A549 (cell line): ENCODE data around the gene ZBTB16. TPM values are rescaled to one million over a fixed set of nuclear protein-coding genes. Genes with fewer than 3 reads are reported as not detected.

Source experiments
- ATAC-seq, 2 experiments: fragments of 200-7000 bp in 1 of 2; fragments of >200 bp in 1 of 2; cut with Nextera tagmentation in 1 of 2; cut with Tn5 transposase in 1 of 2; 3 replicates each; pipeline versions ENCODE4 v1.8.0 to v1.9.1; 2018 to 2020; ENCODE audit warnings: mild to moderate bottlenecking in 1 of 2, moderate library complexity in 1 of 2
- CTCF ChIA-PET: fragments of 300-600 bp; sonication (Branson Sonifier 250); formaldehyde crosslinking; extraction: SDS; loops from one replicate; lab custom pipeline; 2021; ENCODE audit warnings: antibody characterized with exemption, inconsistent platforms; lab: Yijun Ruan, JAX
- POLR2A ChIA-PET: fragments of 350-600 bp; formaldehyde crosslinking; extraction: SDS; loops from one replicate; lab custom pipeline; 2021; ENCODE audit warnings: antibody characterized with exemption, inconsistent platforms; lab: Yijun Ruan, JAX
- DNase-seq, 2 experiments: peaks; one replicate each; pipeline versions ENCODE4 v3.0.0 to v3.0.0-alpha.2; 2011 to 2016; ENCODE audit warnings: low read depth in 1 of 2, low spot score in 1 of 2
- FAIRE-seq: peaks from 2 replicates; lab custom pipeline; 2011; peaks lifted over from hg19 to GRCh38; lab: Jason Lieb, UNC
- H3K27ac ChIP-seq, 2 experiments: fragments of >200 bp; sonication (Bioruptor Twin); formaldehyde crosslinking; 3 replicates each; pipeline ENCODE4 v1.5.1; 2016 to 2017
- H3K4me1 ChIP-seq: fragments of >200 bp; sonication (Bioruptor Twin); formaldehyde crosslinking; 3 replicates; pipeline ENCODE4 v1.6.1; 2016
- H3K4me2 ChIP-seq: fragments of >200 bp; sonication (Bioruptor Twin); formaldehyde crosslinking; 3 replicates; pipeline ENCODE4 v1.6.1; 2016
- H3K4me3 ChIP-seq: fragments of >200 bp; sonication (Bioruptor Twin); formaldehyde crosslinking; 3 replicates; pipeline ENCODE4 v1.5.1; 2016
- H3K9me3 ChIP-seq: fragments of >200 bp; sonication (Bioruptor Twin); formaldehyde crosslinking; 3 replicates; pipeline ENCODE4 v1.6.1; 2016
- BHLHE40 ChIP-seq: IDR thresholded peaks from 2 replicates; pipeline ENCODE4 v1.6.1; 2012; ENCODE audit warnings: low read depth, low read length, inconsistent platforms
- CHD2 ChIP-seq: fragments of 150-350 bp; IDR thresholded peaks from 2 replicates; pipeline ENCODE4 v1.6.1; 2014; ENCODE audit warnings: low read length; ENCODE audit not compliant: partially characterized antibody
- CTCF ChIP-seq: fragments of >200 bp; sonication (Bioruptor Twin); formaldehyde crosslinking; IDR thresholded peaks from 3 replicates; pipeline ENCODE4 v1.5.1; 2016
- ESRRA ChIP-seq: fragments of 150-350 bp; IDR thresholded peaks from 2 replicates; pipeline ENCODE4 v1.6.1; 2014; ENCODE audit warnings: mild to moderate bottlenecking, low read length, borderline replicate concordance
- FOSB ChIP-seq: fragments of 250-450 bp; sonication (Bioruptor Pico); IDR thresholded peaks from 2 replicates; pipeline ENCODE4 v1.5.0; 2020; ENCODE audit warnings: mild to moderate bottlenecking, moderate library complexity
- FOSL2 ChIP-seq, 2 experiments: fragments of 450-650 bp in 1 of 2; fragments of >200 bp in 1 of 2; sonication (Bioruptor Twin) in 1 of 2; formaldehyde crosslinking; IDR thresholded peaks; 2 replicates each; pipeline versions ENCODE4 v1.5.0 to v1.6.1; 2016 to 2020; ENCODE audit warnings: mild to moderate bottlenecking in 1 of 2, moderate library complexity in 1 of 2
- HEYL ChIP-seq: fragments of 250-450 bp; sonication (Bioruptor Pico); IDR thresholded peaks from 2 replicates; pipeline ENCODE4 v1.8.0; 2021; ENCODE audit warnings: mild to moderate bottlenecking, moderate library complexity
- HOXB13 ChIP-seq: fragments of 250-450 bp; sonication (Bioruptor Pico); IDR thresholded peaks from 2 replicates; pipeline ENCODE4 v1.5.0; 2020; ENCODE audit warnings: low read depth, mild to moderate bottlenecking, moderate library complexity
- HOXB5 ChIP-seq: fragments of 250-450 bp; sonication (Bioruptor Pico); IDR thresholded peaks from 2 replicates; pipeline ENCODE4 v1.5.0; 2020; ENCODE audit warnings: mild to moderate bottlenecking, moderate library complexity
- JUN ChIP-seq, 2 experiments: fragments of >200 bp; sonication (Bioruptor Twin); formaldehyde crosslinking; IDR thresholded peaks; 2 replicates in 1 of 2; 3 replicates in 1 of 2; pipeline ENCODE4 v1.6.1; 2016 to 2017
- KDM5A ChIP-seq: fragments of 200-600 bp; sonication (generic); IDR thresholded peaks from 2 replicates; pipeline ENCODE4 v1.6.1; 2016; ENCODE audit warnings: antibody characterized with exemption, mild to moderate bottlenecking
- POLR2A ChIP-seq: IDR thresholded peaks from 2 replicates; pipeline ENCODE4 v1.6.1; 2012; ENCODE audit warnings: mild to moderate bottlenecking, low read length
- POLR2AphosphoS2 ChIP-seq: conservative IDR thresholded peaks from 2 replicates; pipeline ENCODE4 v1.6.1; 2012; ENCODE audit warnings: low read length, improper control_type of control experiment, inconsistent platforms
- RAD21 ChIP-seq, 2 experiments: fragments of >200 bp in 1 of 2; sonication (Bioruptor Twin) in 1 of 2; formaldehyde crosslinking in 1 of 2; IDR thresholded peaks in 1 of 2; conservative IDR thresholded peaks in 1 of 2; 2 replicates in 1 of 2; 3 replicates in 1 of 2; pipeline ENCODE4 v1.6.1; 2012 to 2018; ENCODE audit warnings: inconsistent platforms in 1 of 2
- RARB ChIP-seq: fragments of 250-450 bp; sonication (Bioruptor Pico); IDR thresholded peaks from 2 replicates; pipeline ENCODE4 v1.8.0; 2021; ENCODE audit warnings: mild to moderate bottlenecking, moderate library complexity
- RCOR1 ChIP-seq: fragments of 150-350 bp; IDR thresholded peaks from 2 replicates; pipeline ENCODE4 v1.6.1; 2014; ENCODE audit warnings: antibody characterized with exemption, low read length, low read depth
- REST ChIP-seq: fragments of 200-600 bp; sonication (generic); IDR thresholded peaks from 2 replicates; pipeline ENCODE4 v1.6.1; 2016; ENCODE audit warnings: antibody characterized with exemption, mild to moderate bottlenecking, moderate library complexity
- RFX5 ChIP-seq: fragments of 450-650 bp; IDR thresholded peaks from 2 replicates; pipeline ENCODE4 v1.7.1; 2014; ENCODE audit warnings: antibody characterized with exemption, mild to moderate bottlenecking, moderate library complexity
- SMC3 ChIP-seq: fragments of >200 bp; sonication (Bioruptor Twin); formaldehyde crosslinking; IDR thresholded peaks from 3 replicates; pipeline ENCODE4 v1.6.1; 2018; ENCODE audit warnings: inconsistent platforms
- ZC3H11A ChIP-seq: fragments of 450-650 bp; IDR thresholded peaks from 2 replicates; pipeline ENCODE4 v1.6.1; 2014; ENCODE audit warnings: antibody characterized with exemption, mild to moderate bottlenecking
- WGBS: methylation state at CpG from one replicate; pipeline ENCODE4 v1.1.6; 2017; ENCODE audit errors: missing lambda C conversion rate; 5-methylcytosine and 5-hydroxymethylcytosine counted together
- polyA plus RNA-seq, 4 experiments: library from polyadenylated mRNA; depleted of rRNA in 3 of 4; stranded (reverse); fragments of >200 nt; fragmentation: RNase III in 1 of 4; extraction: RNeasy Plus Mini Kit Qiagen cat#74134 plus additional on column Dnase treatment in 1 of 4; gene quantifications; 2 replicates in 3 of 4; 3 replicates in 1 of 4; pipeline ENCODE4 v1.2.3, GENCODE V29; 2011 to 2017
- TF ChIP-seq, protein P1 (sequence below): fragments of 450-650 bp; IDR thresholded peaks from 2 replicates; pipeline ENCODE4 v1.6.1; 2014; ENCODE audit warnings: antibody characterized with exemption
- TF ChIP-seq, protein P2 (sequence below): IDR thresholded peaks from 2 replicates; pipeline ENCODE4 v1.6.1; 2012

ZBTB16 gene
- polyA plus RNA-seq, 2 of the 4 experiments (the other 2 are of a cell fraction), result not detected

GRCh38 chr11:114280696-114281095 lies 221.2 kb downstream of the ZBTB16 start:
- H3K27ac ChIP-seq, result peak overlapping the region; percentile 97 to 100
- WGBS, result 26% methylated on average over 4 of the region's 6 CpGs
- ATAC-seq (peak; percentile 93 to 96), DNase-seq (peak; percentile 67 to 89), FAIRE-seq (no peak)
- H3K4me2 ChIP-seq, result peak overlapping the region; percentile 35
- no peak overlapping the region for H3K4me3 ChIP-seq
- TF ChIP-seq POLR2A, result no peak
- no peak for TF ChIP-seq REST
- no peak for TF ChIP-seq KDM5A
- TF ChIP-seq CTCF, result peak; percentile 72
- no peak for TF ChIP-seq ESRRA
- TF ChIP-seq HEYL (CRISPR knock-in tag), result no peak
- TF ChIP-seq, protein P1, sequence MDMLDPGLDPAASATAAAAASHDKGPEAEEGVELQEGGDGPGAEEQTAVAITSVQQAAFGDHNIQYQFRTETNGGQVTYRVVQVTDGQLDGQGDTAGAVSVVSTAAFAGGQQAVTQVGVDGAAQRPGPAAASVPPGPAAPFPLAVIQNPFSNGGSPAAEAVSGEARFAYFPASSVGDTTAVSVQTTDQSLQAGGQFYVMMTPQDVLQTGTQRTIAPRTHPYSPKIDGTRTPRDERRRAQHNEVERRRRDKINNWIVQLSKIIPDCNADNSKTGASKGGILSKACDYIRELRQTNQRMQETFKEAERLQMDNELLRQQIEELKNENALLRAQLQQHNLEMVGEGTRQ, result no peak
- no peak for TF ChIP-seq FOSB (CRISPR knock-in tag)
- TF ChIP-seq, protein P2, sequence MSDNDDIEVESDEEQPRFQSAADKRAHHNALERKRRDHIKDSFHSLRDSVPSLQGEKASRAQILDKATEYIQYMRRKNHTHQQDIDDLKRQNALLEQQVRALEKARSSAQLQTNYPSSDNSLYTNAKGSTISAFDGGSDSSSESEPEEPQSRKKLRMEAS, result peak; percentile 19; the same call in 1 of the 2 replicates
- no peak for TF ChIP-seq FOSL2 (IDR thresholded peaks at IDR 0.05)
- TF ChIP-seq FOSL2 (CRISPR knock-in tag; IDR thresholded peaks at IDR 0.05), result no peak
- no peak for TF ChIP-seq CHD2
- TF ChIP-seq ZC3H11A, result no peak
- TF ChIP-seq BHLHE40, result no peak
- peak; percentile 78 for TF ChIP-seq SMC3
- peak; percentile 93 to 94 for TF ChIP-seq RAD21 (conservative IDR thresholded peaks at IDR 0.05 in 1 of 2, IDR thresholded peaks at IDR 0.05 in 1 of 2)
- no peak for TF ChIP-seq RCOR1
- TF ChIP-seq HOXB13 (CRISPR knock-in tag), result no peak
- no peak for TF ChIP-seq POLR2AphosphoS2
- TF ChIP-seq RARB, result no peak
- TF ChIP-seq JUN (IDR thresholded peaks at IDR 0.05), result peak in 1 of 2 experiments; percentile 45; a peak in 1 of 5 replicates
- no peak for TF ChIP-seq HOXB5 (CRISPR knock-in tag)
- no peak for TF ChIP-seq RFX5
- H3K4me1 ChIP-seq, result peaks cover 51% of the 10 kb centered on the region
- ChIA-PET POLR2A (interaction anchor here (1.2 to 1.8 kb wide), 2 partner anchors 15 to 24 kb away, joined by 3 to 15 read pairs; partner anchors contain the start of gene NNMT), CTCF (interaction anchor here (0.6 to 3.3 kb wide), 21 partner anchors 10 to 482 kb away, joined by 3 to 25 read pairs (median 5); partner anchors contain the start of gene NNMT)
- no peaks in the 10 kb centered on the region for H3K9me3 ChIP-seq
